Lung (tissue), 12 donors: ENCODE results near the gene VEPH1. TPM values are rescaled to one million over a fixed set of nuclear protein-coding genes. Genes with fewer than 3 reads are reported as not detected.
"Not testable (repeated sequence)": the region's sequence is repeated elsewhere in the genome, so short reads cannot be mapped to it uniquely, and the experiment has no call there.

Experiments
- ATAC-seq: fragments of 200-7000 bp; cut with Tn5 transposase; one replicate; pipeline ENCODE4 v1.9.1; 2020; ENCODE audit warnings: moderate number of reproducible peaks; ENCODE audit not compliant: insufficient read depth, low FRiP score
- DNase-seq, 3 donors: peaks; one replicate each; pipeline ENCODE4 v3.0.0-alpha.2; 2013 to 2017
- H3K27ac ChIP-seq, 2 donors: one replicate each; pipeline ENCODE4 v1.5.1; 2013; ENCODE audit warnings: mild to moderate bottlenecking in 2 of 2, moderate library complexity in 2 of 2, control low read depth in 1 of 2, inconsistent platforms in 1 of 2, low read depth in 1 of 2, low read length in 1 of 2
- H3K27me3 ChIP-seq, 3 donors: one replicate each; pipeline ENCODE4 v1.5.1; 2013; ENCODE audit warnings: low read length in 2 of 3; ENCODE audit not compliant: control insufficient read depth in 3 of 3, insufficient read depth in 3 of 3
- H3K36me3 ChIP-seq, 4 donors: one replicate each; pipeline ENCODE4 v1.5.1; 2013; ENCODE audit warnings: low read length in 4 of 4, mild to moderate bottlenecking in 1 of 4, moderate library complexity in 1 of 4; ENCODE audit not compliant: control insufficient read depth in 4 of 4, insufficient read depth in 4 of 4
- H3K4me1 ChIP-seq, 5 donors: one replicate each; pipeline ENCODE4 v1.5.1; 2013; ENCODE audit warnings: low read length in 5 of 5, mild to moderate bottlenecking in 2 of 5, moderate library complexity in 1 of 5; ENCODE audit not compliant: control insufficient read depth in 5 of 5, insufficient read depth in 5 of 5
- H3K4me3 ChIP-seq: one replicate; pipeline ENCODE4 v1.5.1; 2013; ENCODE audit warnings: mild to moderate bottlenecking, control low read depth, moderate library complexity
- H3K9ac ChIP-seq, 2 donors: one replicate each; pipeline ENCODE4 v1.5.1; 2013; ENCODE audit warnings: low read length in 2 of 2, control low read depth in 1 of 2; ENCODE audit not compliant: insufficient read depth in 1 of 2
- H3K9me3 ChIP-seq, 4 donors: one replicate each; pipeline ENCODE4 v1.5.1; 2013; ENCODE audit warnings: low read length in 3 of 4, mild to moderate bottlenecking in 1 of 4, moderate library complexity in 1 of 4; ENCODE audit not compliant: control insufficient read depth in 4 of 4, insufficient read depth in 3 of 4
- WGBS, 2 donors: extraction: QIAGEN DNeasy Blood & Tissue Kit; methylation state at CpG; one replicate each; pipeline ENCODE4 v1.1.7; 2013; 5-methylcytosine and 5-hydroxymethylcytosine counted together
- polyA plus RNA-seq, 2 donors: library from polyadenylated mRNA; stranded (reverse); fragments of 200-250 nt; gene quantifications; one replicate each; pipeline ENCODE4 v1.2.1, GENCODE V29; 2013
- total RNA-seq, 2 donors: library from RNA; depleted of rRNA in 1 of 2; stranded (reverse); fragments of >200 nt in 1 of 2; gene quantifications; one replicate each; pipeline ENCODE4 v1.2.1, GENCODE V29; 2014 to 2021
- TF ChIP-seq, protein P1 (sequence below): IDR thresholded peaks from 2 replicates; pipeline ENCODE4 v1.5.1; 2012; ENCODE audit warnings: mild to moderate bottlenecking; ENCODE audit errors: control extremely low read depth, extremely low read depth
- donor health status: control.
- donor health status: control.
- donor health status: Bipolar disorder and iron deficiency.
- donor health status: healthy.
- donor health status: DM: yes; HTN: yes; CAD: no.

The VEPH1 gene
- total and polyA plus RNA-seq, 4 donors: 14.6 to 237 (median 65.5) TPM

DNA sequence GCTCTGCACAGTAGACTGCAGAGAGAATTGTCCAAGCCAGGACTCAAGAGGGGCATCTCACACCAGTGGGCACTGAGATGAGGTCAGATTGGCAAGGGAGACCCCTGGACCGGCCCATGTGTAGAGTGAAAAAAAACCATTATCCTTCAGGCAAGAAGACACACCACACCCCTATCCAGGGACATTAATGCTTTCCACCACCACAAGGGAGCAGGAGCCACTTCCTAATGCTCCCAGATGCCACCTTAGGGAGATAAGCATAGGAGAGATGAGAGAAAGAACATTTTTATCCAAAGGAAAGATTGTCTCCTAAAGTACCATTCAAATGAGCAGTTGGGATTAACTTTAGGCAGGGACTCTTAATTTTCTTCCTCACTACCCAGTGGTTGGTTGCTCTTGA lies 176.2 kb downstream of the VEPH1 start:
- Histone ChIP-seq H3K27me3 (no peaks in the 10 kb centered on the region), H3K36me3 (no peaks in the 10 kb centered on the region), H3K4me3 (no peak overlapping the region), H3K9me3 (no peaks in the 10 kb centered on the region), H3K4me1 (no peaks in the 10 kb centered on the region), H3K27ac (no peak overlapping the region), H3K9ac (no peak overlapping the region)
- 91 to 100% methylated on average over 1 of the region's 1 CpG for WGBS, 2 donors
- TF ChIP-seq, protein P1, sequence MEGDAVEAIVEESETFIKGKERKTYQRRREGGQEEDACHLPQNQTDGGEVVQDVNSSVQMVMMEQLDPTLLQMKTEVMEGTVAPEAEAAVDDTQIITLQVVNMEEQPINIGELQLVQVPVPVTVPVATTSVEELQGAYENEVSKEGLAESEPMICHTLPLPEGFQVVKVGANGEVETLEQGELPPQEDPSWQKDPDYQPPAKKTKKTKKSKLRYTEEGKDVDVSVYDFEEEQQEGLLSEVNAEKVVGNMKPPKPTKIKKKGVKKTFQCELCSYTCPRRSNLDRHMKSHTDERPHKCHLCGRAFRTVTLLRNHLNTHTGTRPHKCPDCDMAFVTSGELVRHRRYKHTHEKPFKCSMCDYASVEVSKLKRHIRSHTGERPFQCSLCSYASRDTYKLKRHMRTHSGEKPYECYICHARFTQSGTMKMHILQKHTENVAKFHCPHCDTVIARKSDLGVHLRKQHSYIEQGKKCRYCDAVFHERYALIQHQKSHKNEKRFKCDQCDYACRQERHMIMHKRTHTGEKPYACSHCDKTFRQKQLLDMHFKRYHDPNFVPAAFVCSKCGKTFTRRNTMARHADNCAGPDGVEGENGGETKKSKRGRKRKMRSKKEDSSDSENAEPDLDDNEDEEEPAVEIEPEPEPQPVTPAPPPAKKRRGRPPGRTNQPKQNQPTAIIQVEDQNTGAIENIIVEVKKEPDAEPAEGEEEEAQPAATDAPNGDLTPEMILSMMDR: no peak
- DNase-seq (no peak), ATAC-seq (no peak)

DNA sequence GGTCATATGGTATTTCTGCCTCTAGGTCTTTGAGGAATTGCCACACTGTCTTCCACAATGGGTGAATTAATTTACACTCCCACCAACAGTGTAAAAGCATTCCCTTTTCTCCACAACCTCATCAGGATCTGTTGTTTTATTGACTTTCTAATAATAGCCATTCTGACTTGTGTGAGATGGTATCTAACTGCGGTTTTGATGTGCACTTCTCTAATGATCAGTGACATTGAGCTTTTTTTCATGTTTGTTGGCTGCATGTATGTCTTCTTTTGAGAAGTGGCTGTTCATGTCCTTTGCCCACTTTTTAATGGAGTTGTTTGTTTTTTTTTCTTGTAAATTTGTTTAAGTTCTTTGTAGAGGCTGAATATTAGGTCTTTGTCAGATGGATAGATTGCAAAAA lies 178.3 kb downstream of the VEPH1 start:
- not testable (repeated sequence) for H3K27me3 ChIP-seq, ATAC-seq, H3K27ac ChIP-seq, DNase-seq, H3K36me3 ChIP-seq, H3K9me3 ChIP-seq, H3K9ac ChIP-seq, H3K4me1 ChIP-seq, H3K4me3 ChIP-seq
- WGBS, 2 donors: 93 to 95% methylated on average over 1 of the region's 1 CpG

DNA sequence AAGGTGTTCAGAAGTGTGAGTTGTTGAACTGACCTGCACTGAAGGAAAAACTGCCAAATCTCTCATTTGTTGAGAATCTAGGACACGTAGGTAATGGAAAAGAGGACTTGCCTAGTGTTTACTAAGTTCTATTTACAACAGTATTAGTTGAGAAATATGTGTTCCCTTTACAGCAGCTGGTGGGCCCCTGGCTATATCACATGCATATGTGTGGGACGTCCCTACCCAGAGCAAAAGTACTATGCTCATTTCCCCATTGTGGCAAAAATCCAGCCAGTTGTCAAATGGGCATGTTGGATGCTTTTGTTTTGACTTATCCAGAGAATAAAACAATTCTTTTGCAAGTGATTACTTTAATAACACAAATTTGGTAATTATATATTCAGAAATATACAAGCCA lies 179.9 kb downstream of the VEPH1 start:
- DNase-seq (peak in 2 of 3 donors; percentile 12 to 19), ATAC-seq (no peak)
- Histone ChIP-seq H3K27me3 (no peaks in the 10 kb centered on the region), H3K4me3 (no peak overlapping the region), H3K36me3 (no peaks in the 10 kb centered on the region), H3K9me3 (no peaks in the 10 kb centered on the region), H3K9ac (no peak overlapping the region), H3K4me1 (no peaks in the 10 kb centered on the region), H3K27ac (no peak overlapping the region)
- 73 to 76% methylated on average over 2 of the region's 2 CpGs for WGBS, 2 donors
- TF ChIP-seq, protein P1: no peak

DNA sequence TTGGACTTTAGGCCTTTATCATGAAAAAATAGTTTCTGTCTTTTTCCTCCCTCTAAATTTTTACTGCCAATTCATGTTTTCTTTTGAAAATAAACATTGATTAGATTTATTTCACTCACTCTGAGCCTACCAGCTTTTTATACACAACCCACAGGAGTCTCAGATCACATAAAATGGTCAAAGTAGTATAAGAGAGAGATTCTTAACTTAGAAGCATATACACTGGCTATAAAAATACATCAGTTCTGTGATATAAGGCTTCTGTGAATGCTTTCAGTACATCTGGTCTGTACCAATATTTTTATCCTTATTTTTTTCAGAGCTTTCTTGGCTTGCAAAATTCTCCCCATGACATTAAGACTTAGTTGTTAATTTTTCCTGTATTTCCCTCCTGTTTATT lies 183.5 kb downstream of the VEPH1 start:
- no peaks in the 10 kb centered on the region for H3K9me3 ChIP-seq
- H3K27ac ChIP-seq: no peak overlapping the region
- DNase-seq: no peak
- no peaks in the 10 kb centered on the region for H3K36me3 ChIP-seq
- H3K4me1 ChIP-seq: no peaks in the 10 kb centered on the region
- H3K4me3 ChIP-seq: no peak overlapping the region
- no peaks in the 10 kb centered on the region for H3K27me3 ChIP-seq
- no peak for ATAC-seq
- TF ChIP-seq, protein P1: no peak
- H3K9ac ChIP-seq: no peak overlapping the region
